NCI-H345 (cell line): ENCODE measurements around the gene MDH2.
"Not testable (repeated sequence)": the region's sequence is repeated elsewhere in the genome, so short reads cannot be mapped to it uniquely, and the experiment has no call there.

Experiments
- DNase-seq: peaks from one replicate; lab custom pipeline; 2025; lab: John Stamatoyannopoulos, UW

The MDH2 gene, protein sequence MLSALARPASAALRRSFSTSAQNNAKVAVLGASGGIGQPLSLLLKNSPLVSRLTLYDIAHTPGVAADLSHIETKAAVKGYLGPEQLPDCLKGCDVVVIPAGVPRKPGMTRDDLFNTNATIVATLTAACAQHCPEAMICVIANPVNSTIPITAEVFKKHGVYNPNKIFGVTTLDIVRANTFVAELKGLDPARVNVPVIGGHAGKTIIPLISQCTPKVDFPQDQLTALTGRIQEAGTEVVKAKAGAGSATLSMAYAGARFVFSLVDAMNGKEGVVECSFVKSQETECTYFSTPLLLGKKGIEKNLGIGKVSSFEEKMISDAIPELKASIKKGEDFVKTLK

GRCh38 chr7:76047811-76048667, at the start of gene MDH2, which contains the start of gene STYXL1:
Gene MDH2 (plus strand): TSS chr7:76048106. CDS start chr7:76048161, 55 bp downstream.
Gene STYXL1 (minus strand): TSS chr7:76048000. CDS start chr7:76030523, 17,477 bp downstream.
- peak; percentile 93 for DNase-seq

DNA sequence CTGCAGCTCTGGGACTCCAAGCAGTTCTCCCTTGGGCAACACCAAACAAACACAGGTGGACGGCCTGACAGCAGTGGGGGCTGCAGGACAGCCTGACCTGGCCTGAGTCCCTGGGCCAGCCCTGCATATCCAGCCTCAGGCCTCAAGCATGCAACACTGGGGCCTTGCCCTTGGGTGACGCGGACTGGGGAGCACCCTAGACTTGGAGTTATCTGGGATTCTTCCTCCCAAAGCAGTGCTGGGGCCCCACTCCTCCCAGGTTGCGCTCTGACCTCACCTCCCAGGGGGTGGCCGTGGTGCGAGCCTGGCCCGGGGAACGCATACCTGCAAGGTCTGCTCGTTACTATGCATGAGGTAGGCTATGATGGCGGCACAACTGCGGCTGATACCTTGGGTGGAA, 47.3 kb upstream of the MDH2 start:
- no peak for DNase-seq

- DNase-seq, result no peak
Measured at GRCh38 chr7:76002139-76002538, 45.8 kb upstream of the MDH2 start.

- DNase-seq, result no peak
Measured at GRCh38 chr7:76002822-76003221, 45.1 kb upstream of the MDH2 start.

- DNase-seq, result no peak
Measured at GRCh38 chr7:76003351-76003750, 44.6 kb upstream of the MDH2 start.

- not testable (repeated sequence) for DNase-seq
Measured at GRCh38 chr7:76005004-76005403, 42.9 kb upstream of the MDH2 start.

DNA sequence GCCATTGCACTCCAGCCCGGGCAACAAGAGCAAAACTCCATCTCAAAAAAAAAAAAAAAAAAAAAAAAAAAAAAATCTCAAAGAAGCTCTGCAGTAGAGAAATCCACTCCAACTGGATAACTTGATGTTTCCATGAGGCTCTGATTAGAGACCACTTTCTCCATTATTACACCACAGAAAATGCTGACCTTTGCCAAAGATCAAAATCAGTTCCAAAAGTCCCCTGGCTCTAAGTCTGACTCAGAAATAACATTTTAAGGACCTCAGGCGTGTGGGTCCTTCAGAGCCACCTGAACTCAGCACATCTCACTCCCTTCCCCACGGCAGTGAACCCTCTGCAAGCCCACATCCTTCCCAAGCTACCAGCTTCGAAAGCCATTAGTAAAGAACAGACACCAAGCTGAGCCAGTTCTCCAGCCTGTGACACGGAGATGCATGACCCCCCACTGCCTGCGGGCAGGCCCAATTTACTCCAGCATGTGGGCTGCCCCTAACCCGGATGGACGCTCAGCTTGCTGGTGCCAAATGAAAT, 39.7 kb upstream of the MDH2 start:
- no peak for DNase-seq

DNA sequence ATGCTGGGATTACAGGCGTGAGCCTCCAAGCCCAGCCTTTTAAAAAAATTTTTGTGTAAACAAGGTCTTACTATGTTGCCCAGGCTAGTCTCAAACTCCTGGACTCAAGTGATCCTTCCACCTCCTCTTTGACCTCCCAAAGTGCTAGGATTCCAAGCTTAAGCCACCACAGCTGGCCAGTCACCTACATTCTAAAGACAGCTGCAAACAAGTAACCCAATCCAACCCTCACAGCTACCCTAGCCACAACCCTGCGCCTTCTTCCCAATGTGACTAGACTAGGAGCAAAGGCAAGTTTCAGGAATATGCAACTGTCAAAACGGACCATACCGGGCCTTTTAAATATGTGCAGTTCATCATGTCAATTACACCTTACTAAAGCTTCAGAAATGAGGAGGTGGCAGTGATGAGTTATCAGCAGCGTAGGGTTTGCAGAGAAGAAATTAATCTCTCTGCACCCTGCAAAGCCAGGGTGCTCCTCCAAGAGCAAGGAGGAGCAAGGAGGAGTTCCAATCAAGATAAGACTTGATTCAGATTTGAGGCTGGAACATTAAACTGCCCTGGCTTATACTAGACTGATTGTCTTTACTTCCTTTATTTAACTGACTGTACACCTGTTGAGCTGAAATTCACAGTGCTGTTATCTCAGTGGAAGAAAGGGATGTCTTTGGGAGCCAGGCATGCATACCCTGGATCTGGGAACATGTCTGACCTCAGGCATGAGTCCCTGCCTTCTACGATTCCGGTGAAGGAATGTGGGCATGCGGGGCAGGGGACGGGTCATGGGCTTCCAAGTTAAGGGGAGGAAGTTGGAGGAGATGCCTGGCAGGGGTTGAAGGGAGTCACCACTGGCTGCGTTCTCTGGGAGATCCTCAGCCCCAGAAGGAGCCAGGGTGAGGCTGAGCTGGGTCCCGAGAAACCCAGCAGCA, 38.0 kb upstream of the MDH2 start:
- no peak for DNase-seq

DNA sequence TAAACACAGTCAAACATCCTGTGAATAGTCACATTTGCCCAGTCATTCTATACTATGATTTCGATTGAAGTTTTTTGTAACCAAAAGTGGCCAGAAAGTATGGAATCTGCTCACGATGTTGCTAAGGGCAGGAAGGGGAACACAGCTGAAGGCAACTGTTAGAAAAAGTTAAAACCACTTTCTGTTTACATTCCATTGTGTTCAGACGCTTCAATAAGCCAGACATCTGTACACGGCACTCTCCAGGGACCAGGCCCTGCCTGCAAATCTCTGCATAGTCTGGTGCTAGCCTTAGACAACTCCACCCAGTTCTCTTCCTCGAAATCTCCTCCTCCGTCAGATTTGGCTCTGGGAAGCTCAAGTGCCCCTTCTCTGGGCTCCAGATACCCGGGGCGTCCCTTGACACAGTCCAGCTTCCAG, 36.5 kb upstream of the MDH2 start:
- no peak for DNase-seq

- no peak for DNase-seq
Measured at GRCh38 chr7:76016191-76016947, 31.5 kb upstream of the MDH2 start.

DNA sequence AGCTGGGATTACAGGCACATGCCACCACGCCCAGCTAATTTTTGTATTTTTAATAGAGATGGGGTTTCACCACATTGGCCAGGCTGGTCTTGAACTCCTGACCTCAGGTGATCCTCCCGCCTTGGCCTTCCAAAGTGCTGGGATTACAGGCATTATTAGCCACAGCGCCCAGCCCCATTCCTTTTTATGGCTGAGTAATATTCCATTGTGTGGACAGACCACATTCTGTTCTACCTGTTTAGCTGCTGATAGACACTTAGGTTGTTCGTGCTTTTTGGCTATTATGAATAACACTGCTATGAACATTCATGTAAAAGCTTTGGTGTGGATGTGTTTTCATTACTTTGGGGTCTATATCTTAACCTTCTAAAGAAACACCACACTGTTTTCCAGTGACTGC, 29.4 kb upstream of the MDH2 start:
- not testable (repeated sequence) for DNase-seq

GRCh38 chr7:76020031-76020714, 27.7 kb upstream of the MDH2 start:
- DNase-seq, result peak; percentile 46

- DNase-seq, result no peak
Measured at GRCh38 chr7:76022026-76022780, 25.7 kb upstream of the MDH2 start.

DNA sequence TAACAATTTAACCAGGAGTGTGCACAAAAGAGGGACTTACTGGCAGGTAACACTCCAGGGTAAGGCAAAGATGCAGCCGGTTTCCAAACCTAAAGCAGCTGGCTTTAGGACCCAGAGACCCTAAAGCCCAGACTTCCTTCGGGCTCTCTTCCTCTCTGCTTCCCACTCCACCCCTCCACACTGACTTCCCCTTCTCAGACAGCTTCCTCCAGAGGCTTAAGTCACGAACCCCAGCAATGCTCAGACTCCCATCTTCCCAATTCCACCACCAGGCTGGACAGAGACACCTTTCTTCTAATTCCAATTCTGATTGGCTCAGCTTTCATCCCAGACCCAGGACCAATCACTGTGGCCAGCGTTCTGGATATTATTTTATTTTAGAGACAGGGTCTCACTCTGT, 24.9 kb upstream of the MDH2 start:
- DNase-seq, result no peak

GRCh38 chr7:76029682-76030081, 18.2 kb upstream of the MDH2 start:
- peak; percentile 21 for DNase-seq

GRCh38 chr7:76031964-76032363, 15.9 kb upstream of the MDH2 start:
- DNase-seq, result no peak

DNA sequence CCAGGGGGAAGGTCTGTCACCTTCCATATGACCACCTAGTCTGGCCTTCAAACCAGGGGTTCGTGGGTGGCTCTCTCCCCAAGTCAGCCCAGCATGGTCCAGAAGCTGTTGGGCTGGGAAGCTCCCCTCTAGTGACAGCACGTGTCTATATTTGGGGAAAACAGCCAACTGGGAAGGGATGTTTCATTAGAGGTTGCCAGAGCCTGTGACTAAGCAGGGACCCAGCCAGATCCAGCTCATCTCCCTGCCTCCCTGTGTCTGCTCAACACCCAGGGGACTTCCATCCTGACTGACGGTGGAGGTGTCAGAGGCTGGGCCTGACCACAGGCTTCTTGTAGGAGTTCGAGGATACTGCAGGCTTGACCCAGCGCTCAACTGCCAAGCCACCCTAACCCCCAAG, 10.6 kb upstream of the MDH2 start:
- DNase-seq, result no peak

GRCh38 chr7:76040126-76040525, 7.8 kb upstream of the MDH2 start:
- no peak for DNase-seq

- DNase-seq, result no peak
Measured at GRCh38 chr7:76044375-76044865, 3.5 kb upstream of the MDH2 start.
